Stimulated activated CD8-positive, alpha-beta memory T cell treated with anti-CD3 and anti-CD28 coated beads, Interleukin-4, amount 100 ng/mL, for 1 hour (primary cell): ENCODE measurements around the gene SYTL1.

Source experiments
- DNase-seq, 2 donors: peaks; one replicate each; pipeline ENCODE4 v3.0.0-alpha.2; 2020; ENCODE audit warnings: low read depth in 2 of 2, low spot score in 1 of 2

Gene SYTL1

DNA sequence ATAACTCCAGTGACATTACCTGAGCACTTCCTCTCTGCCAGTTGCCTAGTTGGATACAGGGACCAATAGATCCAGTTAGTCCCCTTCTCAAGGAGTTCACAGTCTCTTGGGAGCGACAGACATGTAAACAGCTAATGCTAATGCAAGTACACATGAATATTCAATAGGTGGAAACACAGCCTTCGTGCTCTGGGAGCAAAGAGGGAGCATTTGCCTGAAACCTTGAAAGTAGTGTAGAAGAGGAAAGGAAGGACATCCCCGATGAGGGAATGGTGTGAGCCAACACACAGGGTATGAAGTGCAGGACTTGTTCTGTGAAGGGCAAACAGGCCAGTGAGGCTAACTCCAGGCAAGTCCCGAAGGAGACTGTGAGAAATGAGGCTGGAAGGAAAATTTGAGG is 23.7 kb upstream of the SYTL1 start:
- no peak for DNase-seq

DNA sequence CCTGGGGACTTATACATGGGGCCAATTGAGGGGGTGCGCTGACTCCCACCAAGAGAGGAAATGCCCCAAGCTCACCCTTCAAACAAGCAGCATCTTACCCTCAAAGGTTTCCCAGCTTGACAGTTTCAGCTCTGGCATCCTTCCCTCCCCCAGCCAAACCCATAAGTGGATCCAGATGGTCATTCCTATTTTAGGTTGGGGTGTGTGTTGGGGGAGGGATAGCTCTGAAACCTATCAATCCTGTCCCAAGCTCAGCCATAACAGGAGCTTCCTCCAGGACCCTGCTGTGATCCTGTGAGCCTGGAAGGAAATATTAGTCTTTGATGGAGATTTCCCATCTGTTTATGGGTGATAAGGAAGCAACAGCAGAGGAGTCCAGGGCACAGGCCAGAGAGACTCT is 23.2 kb upstream of the SYTL1 start:
- no peak for DNase-seq

DNA sequence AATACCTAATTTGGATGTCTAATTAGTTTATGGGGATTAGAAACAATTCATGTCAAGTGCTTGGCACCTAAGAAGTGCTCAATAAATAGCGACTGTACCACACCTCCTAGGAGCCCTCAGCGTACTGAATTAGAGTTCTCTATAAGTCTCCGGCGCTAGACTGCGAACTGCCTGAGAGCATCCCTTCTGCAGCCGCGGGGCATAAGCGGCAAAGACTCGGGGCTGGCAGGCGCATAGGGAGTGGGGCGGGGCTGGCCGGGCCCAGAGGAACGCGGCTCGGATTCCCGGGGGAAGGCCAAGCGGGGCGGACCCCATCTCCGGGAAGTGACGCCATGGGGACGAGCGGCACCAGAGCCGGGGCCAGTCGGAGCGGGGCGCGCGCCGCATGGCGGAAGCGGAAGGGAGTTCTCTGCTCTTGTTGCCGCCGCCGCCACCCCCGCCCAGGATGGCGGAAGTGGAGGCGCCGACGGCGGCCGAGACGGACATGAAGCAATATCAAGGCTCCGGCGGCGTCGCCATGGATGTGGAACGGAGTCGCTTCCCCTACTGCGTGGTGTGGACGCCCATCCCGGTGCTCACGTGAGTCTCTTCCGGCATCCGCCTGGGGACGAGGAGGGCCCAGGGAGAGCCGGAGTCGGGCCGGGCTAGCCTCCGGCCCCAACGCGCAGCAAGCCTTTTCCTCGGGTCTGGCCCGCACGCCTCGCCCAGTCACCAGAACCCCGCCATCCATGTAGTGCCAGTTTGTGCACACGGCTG is 19.8 kb upstream of the SYTL1 start, which contains the start of gene TMEM222:
TSS of gene TMEM222 (plus strand) at position 351 of the 756 bp plus-strand sequence. CDS start at position 386, 35 bp downstream.
- peak; percentile 91 to 95 for DNase-seq

DNA sequence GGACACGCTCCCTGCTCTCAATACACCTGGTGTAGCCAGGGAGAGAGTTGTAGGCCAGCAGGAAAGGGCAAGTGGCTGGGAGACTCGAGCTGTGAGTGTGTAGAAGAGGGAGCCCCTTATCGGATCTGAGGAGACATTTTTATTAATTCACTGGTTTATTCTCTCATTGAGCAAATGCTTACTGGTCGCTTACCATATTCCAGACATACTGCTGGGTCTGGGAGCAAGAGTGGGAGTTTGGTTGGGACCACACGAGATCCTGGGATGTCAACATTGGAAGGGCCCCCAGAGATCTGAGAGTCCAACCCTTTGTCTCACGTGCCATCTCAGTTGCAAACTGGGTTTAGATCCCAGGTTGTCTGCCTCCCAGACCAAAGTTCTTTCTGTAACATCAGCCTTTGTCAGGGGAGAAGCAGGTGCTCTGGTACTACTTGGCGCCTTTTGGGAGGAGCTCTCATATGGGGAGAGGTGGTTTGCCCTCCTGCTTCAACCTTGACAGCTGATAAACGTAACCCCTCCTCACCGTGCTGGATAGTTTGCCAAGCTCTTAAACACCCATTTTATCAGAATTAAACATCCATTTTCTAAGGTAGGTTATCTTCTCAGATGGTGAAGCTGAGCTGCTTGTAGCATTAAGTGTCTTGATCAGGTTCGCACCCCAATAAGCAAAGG is 19.1 kb upstream of the SYTL1 start:
- DNase-seq: no peak

DNA sequence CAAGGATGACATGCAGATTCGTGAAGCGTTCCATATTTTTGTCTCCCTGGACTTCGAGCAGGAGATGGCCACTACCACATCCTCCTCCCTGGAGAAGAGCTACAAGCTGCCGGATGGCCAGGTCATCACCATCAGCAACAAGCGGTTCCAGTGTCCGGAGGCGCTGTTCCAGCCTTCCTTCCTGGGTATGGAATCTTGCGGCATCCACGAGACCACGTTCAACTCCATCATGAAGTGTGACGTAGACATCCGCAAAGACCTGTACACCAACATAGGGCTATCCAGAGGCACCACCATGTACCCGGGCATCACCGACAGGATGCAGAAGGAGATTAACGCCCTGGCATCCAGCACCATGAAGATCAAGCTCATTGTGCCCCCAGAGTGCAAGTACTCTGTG is 16.5 kb upstream of the SYTL1 start:
- no peak for DNase-seq

DNA sequence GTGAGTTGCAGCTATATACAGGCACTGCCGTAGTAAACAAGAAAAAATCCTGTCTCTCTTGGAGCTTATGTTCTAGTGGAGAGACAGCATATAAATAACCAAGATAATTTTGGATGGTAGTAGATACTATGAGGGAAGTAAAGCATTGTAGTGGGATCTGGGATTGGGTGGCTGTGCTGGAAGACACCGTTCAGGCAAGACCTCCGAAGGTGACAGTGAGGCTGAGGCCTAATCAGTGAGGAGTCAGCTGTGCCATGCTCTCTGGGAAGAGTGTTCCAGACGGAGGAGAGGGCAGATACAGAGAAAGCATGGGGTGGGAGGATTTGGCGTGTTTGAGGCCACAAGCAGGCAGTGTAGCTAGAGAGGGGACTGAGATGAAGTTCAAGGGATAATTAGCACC is 13.9 kb upstream of the SYTL1 start:
- no peak for DNase-seq

DNA sequence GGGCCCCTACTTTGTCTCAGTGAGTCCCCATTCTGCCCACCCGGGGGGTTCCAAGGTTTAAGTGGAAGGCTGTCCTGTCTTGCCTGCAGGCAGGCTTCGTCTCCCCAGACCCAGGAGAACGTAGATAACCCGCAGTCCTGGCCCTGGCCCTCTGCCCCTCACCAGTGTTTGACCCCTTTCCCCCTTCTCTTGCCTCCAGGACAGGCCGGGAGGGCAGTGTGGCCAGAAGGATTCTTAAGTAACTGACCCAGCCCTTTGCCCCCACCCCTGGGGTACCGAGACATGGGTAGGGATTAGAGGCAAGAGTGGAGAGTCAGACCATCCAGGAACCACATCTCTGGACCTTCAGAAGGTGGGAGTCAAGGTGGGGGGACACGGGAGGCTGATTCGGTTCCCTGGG is 11.0 kb upstream of the SYTL1 start:
- DNase-seq: no peak

DNA sequence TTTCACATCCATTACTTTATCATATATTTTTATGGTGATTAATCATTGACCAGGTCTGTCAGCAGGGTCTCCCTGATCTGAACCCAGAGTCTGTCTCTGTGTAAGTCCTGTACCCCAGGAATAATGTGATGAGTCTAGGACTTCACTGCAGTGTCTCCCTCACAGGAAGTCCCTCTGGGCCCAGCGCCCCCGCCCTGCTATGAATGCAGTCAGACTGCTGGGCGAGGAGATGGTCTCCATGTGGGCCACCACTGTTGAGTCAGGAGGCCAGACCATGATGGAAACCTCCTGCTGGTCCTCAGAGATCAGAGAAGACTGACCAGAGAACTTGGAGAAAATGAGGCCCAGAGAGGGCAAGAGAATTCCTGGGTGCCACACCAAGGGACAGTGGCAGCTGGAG is 10.4 kb upstream of the SYTL1 start:
- no peak for DNase-seq

DNA sequence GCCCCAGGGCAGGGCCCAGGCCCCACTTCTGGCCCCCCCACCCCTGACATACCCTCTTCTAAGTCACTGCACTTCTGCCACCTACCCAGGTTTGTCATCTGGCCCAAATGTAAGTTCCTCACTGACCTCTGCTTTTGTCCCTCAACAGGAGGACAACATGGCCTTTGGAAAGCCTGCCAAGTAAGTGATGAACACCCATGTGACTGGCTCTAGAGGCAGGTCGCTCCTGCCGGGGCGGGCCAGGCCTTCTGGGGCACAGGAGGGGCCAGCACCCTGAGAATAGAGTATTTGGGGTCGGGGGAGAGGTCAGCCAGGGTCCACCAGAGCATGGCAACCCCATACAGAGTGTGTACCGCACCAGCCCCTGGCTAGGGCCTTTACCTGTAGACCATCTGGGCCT is 9.9 kb upstream of the SYTL1 start:
- DNase-seq: no peak

DNA sequence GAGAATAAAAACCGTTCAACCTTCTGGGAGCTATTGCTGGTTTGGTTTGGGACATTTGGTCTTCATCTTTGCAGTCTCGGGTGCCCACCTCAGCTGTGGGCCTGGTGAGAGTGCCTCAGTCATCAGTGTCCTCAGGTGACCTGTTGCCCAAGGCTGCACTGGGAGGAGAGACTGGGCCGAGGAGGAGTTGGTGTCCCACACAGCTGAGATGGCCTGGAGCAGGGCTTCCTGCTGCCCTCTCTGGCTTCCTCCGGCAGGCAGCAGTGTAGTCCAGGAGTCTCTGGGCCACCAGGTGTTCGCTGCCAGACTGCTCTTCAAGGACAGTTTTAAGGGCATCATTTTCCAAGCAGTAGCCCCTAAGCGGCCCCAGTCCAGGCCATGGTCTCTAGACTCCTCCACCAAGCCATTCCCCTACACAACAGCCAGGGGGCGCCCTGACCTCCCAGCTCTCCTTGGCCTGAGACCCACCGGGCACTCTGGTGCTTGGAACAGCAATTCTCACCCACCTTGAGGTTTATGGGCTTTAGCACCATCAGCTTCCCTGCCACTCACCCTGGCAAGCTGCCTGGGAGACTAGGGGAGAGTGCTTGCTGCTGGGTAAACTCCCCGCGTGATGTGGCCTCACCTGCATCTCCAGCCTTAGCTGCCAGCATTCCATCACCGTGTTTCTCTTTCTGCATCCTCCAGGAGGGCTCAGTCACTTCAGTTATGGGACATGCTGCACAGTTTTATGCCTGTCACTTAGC is 9.1 kb upstream of the SYTL1 start:
- DNase-seq: no peak

DNA sequence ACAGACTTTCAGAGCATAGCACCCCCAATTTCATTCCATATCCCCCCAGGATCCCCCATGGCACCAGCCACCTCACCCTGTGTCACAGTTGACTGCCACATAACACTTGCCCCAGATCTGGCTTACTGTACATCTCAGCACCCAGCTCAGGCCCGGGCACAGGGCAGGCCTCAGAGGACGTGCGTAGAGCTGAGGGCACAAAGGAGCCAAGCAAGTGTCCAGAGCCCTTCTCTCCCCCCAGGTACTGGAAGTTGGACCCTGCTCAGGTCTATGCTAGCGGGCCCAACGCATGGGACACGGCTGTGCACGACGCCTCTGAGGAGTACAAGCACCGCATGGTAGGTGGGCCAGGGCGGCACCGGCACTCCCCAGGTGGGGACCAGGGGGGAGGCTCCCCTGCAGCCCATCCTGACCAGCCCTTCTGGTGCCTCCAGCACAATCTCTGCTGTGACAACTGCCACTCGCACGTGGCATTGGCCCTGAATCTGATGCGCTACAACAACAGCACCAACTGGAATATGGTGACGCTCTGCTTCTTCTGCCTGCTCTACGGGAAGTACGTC is 8.0 kb upstream of the SYTL1 start:
- DNase-seq: no peak

DNA sequence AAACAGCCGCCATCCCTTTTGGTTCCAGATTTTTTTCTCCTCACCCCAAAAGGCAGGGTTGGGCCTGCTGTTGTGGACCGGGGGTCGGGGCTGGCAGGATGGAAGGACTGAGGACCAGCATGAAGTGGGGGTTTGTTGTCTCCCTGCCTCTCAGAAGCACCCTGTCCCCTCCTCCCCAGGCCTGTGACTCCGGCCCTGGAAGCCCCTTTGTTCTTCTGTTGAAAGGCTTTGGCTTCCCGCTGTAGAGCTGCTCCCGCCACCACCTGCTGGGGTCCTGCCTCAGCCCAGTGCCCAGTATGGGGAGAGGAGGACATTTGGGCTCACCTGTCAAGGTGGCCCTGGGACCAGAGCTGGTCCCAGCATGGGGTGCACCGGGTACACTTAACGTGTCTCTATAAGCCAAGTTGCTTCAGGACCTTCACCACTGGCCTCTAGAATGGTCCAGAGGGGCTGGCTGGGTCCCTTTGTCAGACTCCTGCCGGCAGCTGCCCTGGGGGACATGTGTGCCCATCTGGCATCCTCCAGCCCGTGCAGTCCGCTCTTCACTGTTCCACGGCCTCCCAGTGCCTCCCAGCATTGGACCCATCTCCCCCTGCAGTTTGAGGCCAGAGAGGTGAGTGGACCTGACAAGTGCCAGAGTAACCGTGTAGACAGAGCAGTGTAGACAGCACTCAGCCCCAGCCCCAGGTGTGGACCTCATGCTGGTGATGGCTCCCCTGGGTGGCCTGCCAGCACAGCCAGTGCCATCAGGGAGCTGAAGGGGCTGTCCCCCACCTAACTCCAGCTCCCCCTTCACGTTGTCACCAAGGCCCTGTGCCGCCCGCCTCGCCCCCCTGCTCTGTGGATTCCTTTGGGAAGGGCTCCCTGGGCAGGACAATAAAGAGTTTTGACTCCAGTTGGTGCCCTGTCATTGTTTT is 6.1 kb upstream of the SYTL1 start:
- no peak for DNase-seq

DNA sequence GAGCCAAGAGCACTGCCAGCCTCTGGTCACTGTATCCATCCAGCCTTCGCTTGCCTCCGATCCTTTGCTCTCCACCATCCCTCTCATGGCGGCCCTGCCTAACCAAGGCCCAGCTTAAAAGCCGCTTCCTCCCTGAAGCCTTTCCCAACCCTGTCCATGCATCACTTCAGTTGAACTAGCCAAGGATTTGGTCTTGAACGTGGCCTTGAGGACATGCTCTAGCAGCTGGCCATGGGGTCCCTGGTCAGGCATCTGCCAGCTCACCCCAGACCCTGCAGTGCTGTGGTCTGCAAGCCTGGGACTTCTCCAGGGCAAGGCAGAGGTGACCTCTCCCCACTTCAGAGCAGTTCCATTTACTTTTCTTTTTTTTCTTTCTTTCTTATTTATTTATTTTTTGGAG is 5.1 kb upstream of the SYTL1 start:
- no peak for DNase-seq

DNA sequence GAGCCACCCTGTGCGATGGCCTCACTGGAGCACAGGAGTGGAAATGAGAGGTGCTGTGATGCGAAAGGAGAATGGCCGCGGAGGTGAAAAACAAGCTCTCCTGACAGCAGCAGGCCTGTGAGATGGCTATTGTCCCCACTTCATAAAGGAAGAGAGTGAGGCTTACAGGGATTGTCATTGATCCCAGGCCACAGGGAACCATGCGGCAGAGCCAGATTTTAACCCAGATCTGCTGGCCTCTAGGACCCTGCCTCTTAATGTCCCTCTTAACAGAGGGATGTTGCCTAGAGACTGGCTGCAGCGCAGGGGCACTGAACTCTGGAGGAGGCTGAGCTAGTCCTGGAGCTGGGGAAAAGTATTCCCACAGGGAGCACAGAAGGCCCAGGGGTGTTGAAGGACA is 3.1 kb upstream of the SYTL1 start:
- DNase-seq: no peak

DNA sequence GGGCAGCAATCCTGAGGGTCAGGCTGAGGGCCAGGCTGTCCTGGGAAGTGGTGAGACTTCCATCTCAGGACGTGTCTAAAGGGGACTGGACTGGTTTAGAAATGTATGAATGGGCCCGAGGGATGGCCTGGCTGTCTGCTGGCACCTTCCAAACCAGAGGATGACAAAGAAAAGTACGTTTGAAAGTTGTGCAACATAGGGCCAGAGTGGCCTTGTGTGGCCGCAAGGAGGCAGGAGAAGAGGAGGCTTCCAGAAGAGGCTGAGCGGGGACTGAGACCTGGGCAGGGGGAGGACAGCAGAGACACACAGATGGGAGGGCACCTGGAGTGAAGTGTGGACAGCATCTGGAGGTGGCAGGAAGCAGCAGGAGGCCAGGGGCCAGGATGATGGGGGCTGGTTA is 2.6 kb upstream of the SYTL1 start:
- DNase-seq: no peak

DNA sequence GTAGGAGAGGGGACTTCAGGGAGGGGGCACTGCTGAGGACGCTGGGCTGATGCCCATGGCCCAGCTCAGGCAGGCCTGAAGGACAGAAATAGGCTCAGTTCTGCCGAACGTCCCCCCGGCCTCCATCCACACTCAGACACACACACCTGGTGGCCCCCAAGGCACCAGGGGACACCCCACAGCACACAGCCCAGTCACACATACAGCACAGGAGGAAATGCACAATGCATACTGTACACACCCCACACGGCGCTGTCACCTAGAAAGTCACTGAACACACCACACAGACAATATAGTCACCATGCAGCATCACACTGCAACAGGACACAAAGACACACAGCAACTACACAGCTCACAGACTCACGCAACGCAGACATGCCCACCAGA is 562 bp downstream of the SYTL1 start:
- DNase-seq: no peak

DNA sequence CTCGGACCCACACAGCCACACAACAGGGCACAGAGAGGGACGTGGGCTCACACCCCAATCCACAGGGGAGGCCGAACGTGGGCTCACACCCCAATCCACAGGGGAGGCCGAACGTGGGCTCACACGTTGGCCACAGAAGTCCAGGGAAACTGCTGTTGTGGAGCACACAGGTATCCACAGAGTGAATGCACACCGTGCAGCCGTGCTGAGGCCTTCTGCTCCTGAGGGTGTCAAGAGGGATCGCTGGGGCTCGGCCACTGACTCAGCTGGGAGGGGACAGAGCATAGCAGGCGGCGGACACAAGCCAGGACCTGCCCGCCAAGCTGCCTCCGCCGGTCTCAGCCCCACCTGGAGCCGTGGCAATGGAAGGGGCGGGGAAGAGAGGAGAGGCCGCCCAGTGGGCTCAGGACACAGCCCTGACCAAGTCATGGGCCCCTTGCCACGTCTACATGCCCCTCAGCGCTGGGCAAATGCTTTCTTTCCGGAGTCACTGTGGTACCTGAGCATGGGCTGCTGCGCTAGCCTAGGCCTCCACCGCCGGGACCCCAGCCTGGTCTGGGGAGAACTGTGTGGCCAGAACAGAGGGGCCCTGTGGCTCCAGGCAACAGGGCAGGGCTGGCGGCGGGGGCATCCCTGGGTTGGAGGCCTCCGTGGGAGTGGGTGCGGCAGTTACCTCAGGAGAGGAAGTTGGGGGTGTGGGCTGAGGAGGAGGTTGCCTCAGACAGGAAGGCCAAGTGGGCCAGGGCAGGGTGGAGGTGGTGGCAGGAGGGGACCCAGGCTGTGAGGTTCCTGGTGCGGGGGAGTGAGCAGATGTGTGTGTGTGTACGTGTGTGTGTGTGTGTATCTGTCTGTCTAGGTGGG is 1.2 kb downstream of the SYTL1 start:
- DNase-seq: peak in 1 of 2 donors; percentile 54

DNA sequence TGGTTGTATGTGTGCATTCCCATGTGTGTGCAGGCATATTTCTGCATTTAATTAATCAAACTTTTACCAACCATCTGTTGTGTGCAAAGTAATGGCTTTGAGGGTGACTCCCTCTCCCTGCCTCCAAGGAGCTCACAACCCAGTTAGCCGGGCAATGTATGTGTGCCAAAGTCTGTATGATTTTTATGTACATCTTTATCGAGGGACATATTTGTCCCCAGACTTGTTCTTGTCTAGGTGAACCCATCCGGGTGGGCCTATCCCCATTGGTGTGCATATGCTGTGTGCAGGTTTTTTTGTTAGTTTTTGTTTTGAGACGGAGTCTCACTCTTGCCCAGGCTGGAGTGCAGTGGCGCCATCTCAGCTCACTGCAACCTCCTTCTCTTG is 1.8 kb downstream of the SYTL1 start:
- no peak for DNase-seq

DNA sequence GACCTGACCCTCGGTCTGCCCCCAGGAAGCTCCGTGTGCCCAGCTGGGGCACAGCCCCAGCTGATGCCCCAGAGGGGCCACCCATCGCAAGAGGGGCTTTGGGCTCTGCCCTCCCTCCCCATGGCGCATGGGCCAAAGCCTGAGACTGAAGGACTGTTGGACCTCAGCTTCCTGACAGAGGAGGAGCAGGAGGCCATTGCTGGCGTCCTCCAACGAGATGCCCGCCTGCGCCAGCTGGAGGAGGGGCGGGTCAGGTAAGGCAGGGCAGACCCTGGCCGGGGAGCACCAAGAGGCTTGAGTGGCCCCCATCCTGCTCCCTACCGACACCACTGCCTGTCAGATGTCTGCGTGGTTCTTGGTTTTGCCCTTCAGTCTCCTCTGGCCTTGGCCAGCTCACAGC is 3.5 kb downstream of the SYTL1 start:
- DNase-seq: no peak

DNA sequence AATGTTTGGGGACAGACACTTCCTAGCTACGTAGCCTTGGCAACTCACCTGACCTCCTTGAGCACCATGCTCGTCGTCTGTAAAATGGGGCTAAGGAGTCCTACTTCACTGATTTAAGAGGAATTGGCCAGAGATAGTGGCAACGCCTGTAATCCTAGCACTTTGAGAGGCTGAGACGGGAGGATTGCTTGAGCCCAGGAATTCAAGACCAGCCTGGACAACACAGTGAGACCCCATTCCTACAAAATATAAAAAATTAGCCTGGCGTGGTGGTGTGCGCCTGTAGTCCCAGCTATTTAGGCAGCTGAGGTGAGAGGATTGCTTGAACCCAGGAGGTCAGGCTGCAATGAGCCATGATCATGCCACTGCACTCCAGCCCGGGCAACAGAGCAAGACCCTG is 4.5 kb downstream of the SYTL1 start:
- no peak for DNase-seq
